HepG2 (cell line): ENCODE data around the gene CENPP. TPM values are rescaled to one million over a fixed set of nuclear protein-coding genes. Genes with fewer than 3 reads are reported as not detected.

Experiments used
- ATAC-seq: fragments of 200-7000 bp; cut with Tn5 transposase; 3 replicates; pipeline ENCODE4 v1.9.1; 2020; ENCODE audit warnings: mild to moderate bottlenecking, moderate library complexity
- BruUV-seq: library from RNA; stranded (reverse); fragments of 400-500 nt; replicated peaks from 2 replicates; lab custom pipeline; 2021; lab: Mats Ljungman, UMichigan
- CTCF ChIA-PET: fragments of 300-600 bp; formaldehyde crosslinking; extraction: SDS; loops from one replicate; lab custom pipeline; 2021; ENCODE audit warnings: low total read pairs, inconsistent platforms, low intra/inter-chr PET ratio; lab: Yijun Ruan, JAX
- POLR2A ChIA-PET: fragments of 350-600 bp; sonication (Branson Sonifier 250); formaldehyde crosslinking; loops from one replicate; lab custom pipeline; 2020; ENCODE audit warnings: antibody characterized with exemption, inconsistent platforms; lab: Yijun Ruan, JAX
- DNase-seq: peaks from one replicate; pipeline ENCODE4 v3.0.0-alpha.2; 2015; ENCODE audit warnings: low spot score
- FAIRE-seq: peaks from 3 replicates; lab custom pipeline; 2011; peaks lifted over from hg19 to GRCh38; lab: Jason Lieb, UNC
- H2AFZ ChIP-seq: one replicate; pipeline ENCODE4 v1.6.1; 2011; ENCODE audit warnings: low read length, inconsistent platforms
- H3K27ac ChIP-seq: fragments of 300-600 bp; 3 replicates; pipeline ENCODE4 v1.8.0; 2011; ENCODE audit warnings: mixed run types, mild to moderate bottlenecking, mixed read lengths, low read length, inconsistent platforms; ENCODE audit not compliant: insufficient read depth; ENCODE audit errors: extremely low read length
- H3K27me3 ChIP-seq, 2 experiments: fragments of 200-600 bp in 1 of 2; 2 replicates in 1 of 2; 3 replicates in 1 of 2; pipeline versions ENCODE4 v1.6.0 to v1.8.0; 2011; ENCODE audit warnings: low read length in 2 of 2, mild to moderate bottlenecking in 2 of 2, moderate library complexity in 2 of 2, inconsistent platforms in 1 of 2; ENCODE audit not compliant: insufficient read depth in 2 of 2, control insufficient read depth in 1 of 2
- H3K36me3 ChIP-seq, 2 experiments: fragments of 200-600 bp in 1 of 2; replicated peaks in 1 of 2; 2 replicates in 1 of 2; 3 replicates in 1 of 2; pipeline versions ENCODE4 v1.5.1 to v1.8.0; 2011; ENCODE audit warnings: low read length in 2 of 2, inconsistent platforms in 1 of 2; ENCODE audit not compliant: insufficient read depth in 2 of 2, control insufficient read depth in 1 of 2
- H3K4me1 ChIP-seq: 2 replicates; pipeline ENCODE4 v1.5.1; 2012; ENCODE audit warnings: low read length, inconsistent platforms; ENCODE audit not compliant: insufficient read depth
- H3K4me2 ChIP-seq: 2 replicates; pipeline ENCODE4 v1.6.0; 2011; ENCODE audit warnings: low read depth, low read length, inconsistent platforms
- H3K4me3 ChIP-seq, 3 experiments: fragments of 200-600 bp in 1 of 3; sonication (generic), shearing (Covaris generic) in 1 of 3; replicated peaks in 1 of 3; 2 replicates each; pipeline ENCODE4 v1.5.1; 2011 to 2016; ENCODE audit warnings: low read length in 3 of 3, inconsistent platforms in 2 of 3, low read depth in 2 of 3, mild to moderate bottlenecking in 2 of 3, control low read depth in 1 of 3, mixed read lengths in 1 of 3; ENCODE audit not compliant: insufficient read depth in 1 of 3
- H3K79me2 ChIP-seq: one replicate; pipeline ENCODE4 v1.6.1; 2011; ENCODE audit warnings: low read length, inconsistent platforms; ENCODE audit not compliant: insufficient read depth
- H3K9ac ChIP-seq: 2 replicates; pipeline ENCODE4 v1.6.0; 2011; ENCODE audit warnings: mild to moderate bottlenecking, low read depth, low read length, inconsistent platforms; ENCODE audit not compliant: insufficient read depth
- H3K9me3 ChIP-seq: 2 replicates; pipeline ENCODE4 v1.5.1; 2012; ENCODE audit warnings: mild to moderate bottlenecking, low read length
- H4K20me1 ChIP-seq: 2 replicates; pipeline ENCODE4 v1.6.0; 2011; ENCODE audit warnings: inconsistent platforms, mild to moderate bottlenecking, low read length, moderate library complexity; ENCODE audit not compliant: insufficient read depth
- KMT2A ChIP-seq: sonication (generic); formaldehyde crosslinking; IDR thresholded peaks from 2 replicates; pipeline ENCODE4 v1.4.0; 2020; ENCODE audit warnings: missing genetic modification reagents
- MED8 ChIP-seq: sonication (generic); formaldehyde crosslinking; IDR thresholded peaks from 2 replicates; pipeline ENCODE4 v1.8.1; 2023; ENCODE audit warnings: mild to moderate bottlenecking, missing genetic modification reagents; ENCODE audit not compliant: insufficient replicate concordance
- PHB2 ChIP-seq: fragments of 450-650 bp; IDR thresholded peaks from 2 replicates; pipeline ENCODE4 v1.6.1; 2018; ENCODE audit not compliant: partially characterized antibody
- PHF5A ChIP-seq: IDR thresholded peaks from one replicate; pipeline ENCODE4 v1.6.1; 2018; ENCODE audit warnings: low read depth, missing genetic modification reagents; ENCODE audit not compliant: unreplicated experiment
- SAFB2 ChIP-seq: sonication (generic); formaldehyde crosslinking; IDR thresholded peaks from 2 replicates; pipeline ENCODE4 v1.5.1; 2020; ENCODE audit warnings: missing genetic modification reagents, low read depth, mild to moderate bottlenecking, borderline replicate concordance
- ZNF10 ChIP-seq: sonication (generic); formaldehyde crosslinking; IDR thresholded peaks from 2 replicates; pipeline ENCODE4 v1.4.0; 2020; ENCODE audit warnings: mild to moderate bottlenecking, low read depth, missing genetic modification reagents, borderline replicate concordance
- ZNF510 ChIP-seq: sonication (generic); formaldehyde crosslinking; IDR thresholded peaks from 2 replicates; pipeline ENCODE4 v1.4.0; 2020; ENCODE audit warnings: low read depth, mild to moderate bottlenecking, missing genetic modification reagents
- ZNF530 ChIP-seq: sonication (generic); formaldehyde crosslinking; IDR thresholded peaks from 2 replicates; pipeline ENCODE4 v1.5.0; 2020; ENCODE audit warnings: low read depth, mild to moderate bottlenecking, missing genetic modification reagents
- ZNF761 ChIP-seq: sonication (generic); formaldehyde crosslinking; conservative IDR thresholded peaks from 2 replicates; pipeline ENCODE4 v1.4.0; 2020; ENCODE audit warnings: mild to moderate bottlenecking, missing genetic modification reagents
- WGBS: methylation state at CpG from one replicate; pipeline ENCODE4 v1.1.6; 2017; ENCODE audit warnings: low lambda C conversion rate; 5-methylcytosine and 5-hydroxymethylcytosine counted together
- in situ Hi-C: cut with HindIII; loops from 2 replicates; pipeline ENCODE4 v1.10.0; 2017; ENCODE audit warnings: low pct_unique_long_range_greater_than_20kb; ENCODE audit not compliant: extremely low pct_ligation_motif_present
- intact Hi-C: fragments of 100-400 bp; cut with micrococcal nuclease; formaldehyde crosslinking; loops from one replicate; pipeline ENCODE4 v1.10.0; 2022; ENCODE audit not compliant: unreplicated experiment
- polyA plus RNA-seq, 8 experiments: library from polyadenylated mRNA; depleted of rRNA in 3 of 8; stranded (reverse) in 7 of 8; unstranded in 1 of 8; fragments of >200 nt; fragmentation: Illumina TruSeq in 4 of 8; extraction: Trizol in 4 of 8; gene quantifications; 2 replicates each; pipeline versions ENCODE4 v1.2.1 to v1.2.3, GENCODE V29; 2011 to 2016; ENCODE audit warnings: low read depth in 4 of 8, missing spikeins in 1 of 8, mixed read lengths in 1 of 8; ENCODE audit not compliant: insufficient read depth in 1 of 8
- total RNA-seq, 5 experiments: library from RNA; depleted of rRNA; stranded (reverse); fragments of >200 nt; fragmentation: Illumina TruSeq; extraction: Trizol; gene quantifications; 2 replicates each; pipeline ENCODE4 v1.2.3, GENCODE V29; 2016; ENCODE audit warnings: low read depth in 1 of 5
- TF ChIP-seq, protein P1 (sequence below): sonication (generic); formaldehyde crosslinking; IDR thresholded peaks from 2 replicates; pipeline ENCODE4 v1.5.1; 2020; ENCODE audit warnings: missing genetic modification reagents, mild to moderate bottlenecking, borderline replicate concordance

Gene CENPP
- total and polyA plus RNA-seq, 2 of the 13 experiments (the other 11 are each of a cell fraction or from before 2014, with no cell fraction given), result 2.0 to 11.4 TPM

DNA sequence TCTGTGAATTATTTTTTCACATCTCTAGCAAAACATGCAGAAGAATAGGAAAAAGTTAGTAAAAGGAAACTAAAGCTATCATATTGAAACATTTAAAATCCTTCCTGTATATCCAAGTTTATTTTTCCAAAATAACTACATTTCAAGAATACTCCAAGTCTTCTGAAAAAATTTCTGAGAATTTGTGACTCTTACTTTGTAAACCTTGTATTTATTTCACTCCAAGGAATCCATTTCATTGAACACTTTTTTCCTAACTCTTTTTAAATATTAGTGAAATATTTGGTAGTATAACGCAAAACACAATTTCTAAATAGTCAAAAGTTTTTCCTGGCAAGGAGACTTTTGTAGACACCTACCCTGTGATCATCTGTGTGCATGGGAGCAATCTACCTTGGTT, 190.8 kb downstream of the CENPP start:
- H3K36me3 ChIP-seq, result no peaks in the 10 kb centered on the region
- no peak overlapping the region for H3K4me2 ChIP-seq
- WGBS, result 100% methylated on average over 1 of the region's 1 CpG
- H3K9me3 ChIP-seq, result no peaks in the 10 kb centered on the region
- H3K4me3 ChIP-seq, result no peak overlapping the region
- in situ Hi-C loops (no loop called here), intact Hi-C loops (no loop called here)
- BruUV-seq, result no TSS peak
- H3K4me1 ChIP-seq, result no peaks in the 10 kb centered on the region
- H4K20me1 ChIP-seq, result no peaks in the 10 kb centered on the region
- CTCF ChIA-PET, result no interaction called here
- H3K27ac ChIP-seq, result no peak overlapping the region
- TF ChIP-seq KMT2A (CRISPR knock-in tag), result no peak
- TF ChIP-seq ZNF10 (CRISPR knock-in tag), result no peak
- TF ChIP-seq ZNF510 (CRISPR knock-in tag), result no peak
- TF ChIP-seq PHB2, result no peak
- TF ChIP-seq ZNF761 (CRISPR knock-in tag), result no peak
- no peak for TF ChIP-seq SAFB2 (CRISPR knock-in tag)
- TF ChIP-seq PHF5A (CRISPR knock-in tag), result no peak
- TF ChIP-seq, protein P1, sequence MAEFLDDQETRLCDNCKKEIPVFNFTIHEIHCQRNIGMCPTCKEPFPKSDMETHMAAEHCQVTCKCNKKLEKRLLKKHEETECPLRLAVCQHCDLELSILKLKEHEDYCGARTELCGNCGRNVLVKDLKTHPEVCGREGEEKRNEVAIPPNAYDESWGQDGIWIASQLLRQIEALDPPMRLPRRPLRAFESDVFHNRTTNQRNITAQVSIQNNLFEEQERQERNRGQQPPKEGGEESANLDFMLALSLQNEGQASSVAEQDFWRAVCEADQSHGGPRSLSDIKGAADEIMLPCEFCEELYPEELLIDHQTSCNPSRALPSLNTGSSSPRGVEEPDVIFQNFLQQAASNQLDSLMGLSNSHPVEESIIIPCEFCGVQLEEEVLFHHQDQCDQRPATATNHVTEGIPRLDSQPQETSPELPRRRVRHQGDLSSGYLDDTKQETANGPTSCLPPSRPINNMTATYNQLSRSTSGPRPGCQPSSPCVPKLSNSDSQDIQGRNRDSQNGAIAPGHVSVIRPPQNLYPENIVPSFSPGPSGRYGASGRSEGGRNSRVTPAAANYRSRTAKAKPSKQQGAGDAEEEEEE (CRISPR knock-in tag), result no peak
- no peak for TF ChIP-seq ZNF530
- no peak for TF ChIP-seq MED8 (CRISPR knock-in tag)
- no peaks in the 10 kb centered on the region for H3K27me3 ChIP-seq
- no peaks in the 10 kb centered on the region for H3K79me2 ChIP-seq
- DNase-seq, result no peak
- POLR2A ChIA-PET, result no interaction called here
- no peak for FAIRE-seq
- H2AFZ ChIP-seq, result no peak overlapping the region
- H3K9ac ChIP-seq, result no peak overlapping the region
- ATAC-seq, result no peak
